Astrocyte (in vitro differentiated cells and primary cell): ENCODE data around the gene CGREF1.

Source experiments
- CTCF ChIP-seq: IDR thresholded peaks from 2 replicates; pipeline ENCODE4 v1.5.1; 2011; ENCODE audit warnings: low read depth, mild to moderate bottlenecking, inconsistent platforms, low read length, moderate library complexity; ENCODE audit not compliant: insufficient read depth
- EZH2 ChIP-seq: IDR thresholded peaks from 2 replicates; pipeline ENCODE4 v1.6.1; 2012; ENCODE audit warnings: mild to moderate bottlenecking, low read length, inconsistent platforms; ENCODE audit not compliant: insufficient read depth

- TF ChIP-seq CTCF (no peak), EZH2 (no peak)
Measured at GRCh38 chr2:27059141-27059820, 59.6 kb downstream of the CGREF1 start.
